WTC11 (cell line): ENCODE results near the gene LYRM2. TPM values are rescaled to one million over a fixed set of nuclear protein-coding genes. Genes with fewer than 3 reads are reported as not detected.

ENCODE experiments used
- ATAC-seq: fragments of 200-7000 bp; cut with Tn5 transposase; 2 replicates; pipeline ENCODE4 v1.10.0; 2021; ENCODE audit warnings: mild to moderate bottlenecking, moderate library complexity
- CTCF ChIA-PET: fragments of 300-600 bp; sonication (Branson Sonifier 250); formaldehyde crosslinking; loops from one replicate; lab custom pipeline; 2021; ENCODE audit warnings: antibody characterized with exemption; lab: Charles Lee
- POLR2A ChIA-PET: fragments of 350-600 bp; sonication (Branson Sonifier 250); formaldehyde crosslinking; loops from one replicate; lab custom pipeline; 2021; ENCODE audit warnings: antibody characterized with exemption; lab: Charles Lee
- DNase-seq: peaks from one replicate; pipeline ENCODE4 v3.0.0; 2021; ENCODE audit warnings: low spot score
- H3K27ac Mint-ChIP-seq: 2 replicates; pipeline ENCODE4 v1.8.0; 2021; ENCODE audit warnings: mixed read lengths
- H3K27me3 Mint-ChIP-seq: 2 replicates; pipeline ENCODE4 v1.8.0; 2021; ENCODE audit warnings: low read depth, mild to moderate bottlenecking, moderate library complexity, mixed read lengths
- H3K36me3 Mint-ChIP-seq: 2 replicates; pipeline ENCODE4 v1.8.0; 2021; ENCODE audit warnings: mixed read lengths
- H3K4me1 Mint-ChIP-seq: 2 replicates; pipeline ENCODE4 v1.8.0; 2022; ENCODE audit warnings: mixed read lengths
- H3K4me3 Mint-ChIP-seq: 2 replicates; pipeline ENCODE4 v1.8.0; 2021; ENCODE audit warnings: mild to moderate bottlenecking, moderate library complexity, mixed read lengths
- H3K9me3 Mint-ChIP-seq: 2 replicates; pipeline ENCODE4 v1.8.0; 2021; ENCODE audit warnings: mixed read lengths
- CBFB ChIP-seq: sonication (generic); formaldehyde crosslinking; IDR thresholded peaks from 2 replicates; pipeline ENCODE4 v1.8.1; 2022; ENCODE audit warnings: mild to moderate bottlenecking, low read depth, missing genetic modification reagents
- CREB1 ChIP-seq: sonication (generic); formaldehyde crosslinking; IDR thresholded peaks from 2 replicates; pipeline ENCODE4 v1.8.0; 2023; ENCODE audit warnings: mild to moderate bottlenecking, missing genetic modification reagents
- FOXJ3 ChIP-seq: sonication (generic); formaldehyde crosslinking; IDR thresholded peaks from 2 replicates; pipeline ENCODE4 v1.9.0; 2021; ENCODE audit warnings: missing genetic modification reagents, mild to moderate bottlenecking, borderline replicate concordance
- FOXP1 ChIP-seq: sonication (generic); formaldehyde crosslinking; IDR thresholded peaks from 2 replicates; pipeline ENCODE4 v1.8.0; 2022; ENCODE audit warnings: missing genetic modification reagents, mild to moderate bottlenecking, moderate library complexity, borderline replicate concordance
- GABPB1 ChIP-seq: sonication (generic); formaldehyde crosslinking; IDR thresholded peaks from 2 replicates; pipeline ENCODE4 v1.8.1; 2023; ENCODE audit warnings: mild to moderate bottlenecking, missing genetic modification reagents
- NFE2L1 ChIP-seq: sonication (generic); formaldehyde crosslinking; IDR thresholded peaks from 2 replicates; pipeline ENCODE4 v1.8.1; 2023; ENCODE audit warnings: missing genetic modification reagents
- NFYB ChIP-seq: sonication (generic); formaldehyde crosslinking; conservative IDR thresholded peaks from 2 replicates; pipeline ENCODE4 v1.8.0; 2022; ENCODE audit warnings: low read depth, missing genetic modification reagents
- RELA ChIP-seq: sonication (generic); formaldehyde crosslinking; IDR thresholded peaks from 2 replicates; pipeline ENCODE4 v1.8.1; 2022; ENCODE audit warnings: missing genetic modification reagents, mild to moderate bottlenecking, borderline replicate concordance
- RORB ChIP-seq: fragments of 250-450 bp; sonication (Bioruptor Pico); IDR thresholded peaks from 2 replicates; pipeline ENCODE4 v1.9.0; 2021; ENCODE audit warnings: mild to moderate bottlenecking
- SMAD4 ChIP-seq: sonication (generic); formaldehyde crosslinking; IDR thresholded peaks from 2 replicates; pipeline ENCODE4 v1.8.0; 2022; ENCODE audit warnings: mild to moderate bottlenecking, missing genetic modification reagents
- TP53 ChIP-seq: sonication (generic); formaldehyde crosslinking; IDR thresholded peaks from 2 replicates; pipeline ENCODE4 v1.8.1; 2023; ENCODE audit warnings: mild to moderate bottlenecking, missing genetic modification reagents
- ZNF138 ChIP-seq: sonication (generic); formaldehyde crosslinking; conservative IDR thresholded peaks from 2 replicates; pipeline ENCODE4 v1.8.1; 2022; ENCODE audit warnings: mild to moderate bottlenecking, moderate library complexity, missing genetic modification reagents
- ZNF232 ChIP-seq: sonication (generic); formaldehyde crosslinking; IDR thresholded peaks from 2 replicates; pipeline ENCODE4 v1.8.0; 2022; ENCODE audit warnings: mild to moderate bottlenecking, missing genetic modification reagents
- ZNF263 ChIP-seq: sonication (generic); formaldehyde crosslinking; IDR thresholded peaks from 2 replicates; pipeline ENCODE4 v1.8.1; 2022; ENCODE audit warnings: low read depth, mild to moderate bottlenecking, moderate library complexity, missing genetic modification reagents
- ZNF281 ChIP-seq: sonication (generic); formaldehyde crosslinking; IDR thresholded peaks from 2 replicates; pipeline ENCODE4 v1.8.0; 2023; ENCODE audit warnings: mild to moderate bottlenecking, missing genetic modification reagents
- ZNF317 ChIP-seq: sonication (generic); formaldehyde crosslinking; IDR thresholded peaks from 2 replicates; pipeline ENCODE4 v1.8.1; 2023; ENCODE audit warnings: low read depth, mild to moderate bottlenecking, moderate library complexity, missing genetic modification reagents, borderline replicate concordance
- ZNF396 ChIP-seq: fragments of 250-450 bp; sonication (Bioruptor Pico); IDR thresholded peaks from 2 replicates; pipeline ENCODE4 v1.8.0; 2021; ENCODE audit warnings: mild to moderate bottlenecking, moderate library complexity, borderline replicate concordance
- ZNF671 ChIP-seq: fragments of 250-450 bp; sonication (Bioruptor Pico); IDR thresholded peaks from 2 replicates; pipeline ENCODE4 v1.8.0; 2021; ENCODE audit warnings: mild to moderate bottlenecking
- total RNA-seq: library from RNA; stranded (reverse); gene quantifications from 3 replicates; pipeline ENCODE4 v1.2.3, GENCODE V29; 2021
- TF ChIP-seq, protein P1 (sequence below): fragments of 200-600 bp; IDR thresholded peaks from 2 replicates; pipeline ENCODE4 v1.8.0; 2022; ENCODE audit warnings: antibody characterized with exemption
- TF ChIP-seq, protein P2 (sequence below): sonication (generic); formaldehyde crosslinking; IDR thresholded peaks from 2 replicates; pipeline ENCODE4 v1.8.0; 2022; ENCODE audit warnings: mild to moderate bottlenecking, missing genetic modification reagents
- TF ChIP-seq, protein P3 (sequence below): sonication (generic); formaldehyde crosslinking; IDR thresholded peaks from 2 replicates; pipeline ENCODE4 v1.8.0; 2022; ENCODE audit warnings: missing genetic modification reagents

Gene LYRM2
- total RNA-seq, 1 experiment from 2014 or later, result 22.2 TPM

DNA sequence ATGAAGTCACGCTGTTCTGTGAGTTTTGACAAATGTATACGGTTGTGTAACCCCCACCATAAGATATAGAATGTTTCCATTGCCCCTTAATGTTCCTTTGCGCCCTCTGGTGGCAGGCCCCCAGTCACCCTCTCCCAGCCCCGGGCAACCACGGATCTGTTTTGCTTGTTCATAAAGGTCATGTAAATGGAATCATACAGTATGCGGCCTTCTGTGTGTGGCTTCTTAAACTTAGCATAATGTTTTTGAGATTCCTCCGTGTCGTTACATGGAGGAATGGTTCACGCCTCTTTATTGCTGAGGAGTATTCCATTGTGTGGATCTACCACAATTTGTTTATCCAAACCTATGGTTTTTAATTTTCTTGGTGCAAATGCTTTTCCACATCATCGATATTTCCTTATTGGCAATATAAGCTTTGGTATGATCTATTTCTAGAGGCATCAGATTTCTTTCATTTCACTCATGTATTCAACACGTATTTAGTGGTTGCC, 28.4 kb downstream of the LYRM2 start:
- no peaks in the 10 kb centered on the region for H3K9me3 Mint-ChIP-seq
- ATAC-seq (peak; percentile 77), DNase-seq (peak; percentile 86)
- no peak overlapping the region for H3K4me3 Mint-ChIP-seq
- no peaks in the 10 kb centered on the region for H3K36me3 Mint-ChIP-seq
- POLR2A ChIA-PET, result no interaction called here
- H3K27me3 Mint-ChIP-seq, result no peaks in the 10 kb centered on the region
- no peak overlapping the region for H3K27ac Mint-ChIP-seq
- CTCF ChIA-PET, result interaction anchor here (0.6 to 5.5 kb wide), 12 partner anchors 14 to 298 kb away, joined by 3 to 61 read pairs (median 5); partner anchors contain the start of gene ANKRD6
- 0 out of 2 replicates have a peak, but pooled peaks cover 2% of the 10 kb centered on the region for H3K4me1 Mint-ChIP-seq
- TF ChIP-seq, protein P1, sequence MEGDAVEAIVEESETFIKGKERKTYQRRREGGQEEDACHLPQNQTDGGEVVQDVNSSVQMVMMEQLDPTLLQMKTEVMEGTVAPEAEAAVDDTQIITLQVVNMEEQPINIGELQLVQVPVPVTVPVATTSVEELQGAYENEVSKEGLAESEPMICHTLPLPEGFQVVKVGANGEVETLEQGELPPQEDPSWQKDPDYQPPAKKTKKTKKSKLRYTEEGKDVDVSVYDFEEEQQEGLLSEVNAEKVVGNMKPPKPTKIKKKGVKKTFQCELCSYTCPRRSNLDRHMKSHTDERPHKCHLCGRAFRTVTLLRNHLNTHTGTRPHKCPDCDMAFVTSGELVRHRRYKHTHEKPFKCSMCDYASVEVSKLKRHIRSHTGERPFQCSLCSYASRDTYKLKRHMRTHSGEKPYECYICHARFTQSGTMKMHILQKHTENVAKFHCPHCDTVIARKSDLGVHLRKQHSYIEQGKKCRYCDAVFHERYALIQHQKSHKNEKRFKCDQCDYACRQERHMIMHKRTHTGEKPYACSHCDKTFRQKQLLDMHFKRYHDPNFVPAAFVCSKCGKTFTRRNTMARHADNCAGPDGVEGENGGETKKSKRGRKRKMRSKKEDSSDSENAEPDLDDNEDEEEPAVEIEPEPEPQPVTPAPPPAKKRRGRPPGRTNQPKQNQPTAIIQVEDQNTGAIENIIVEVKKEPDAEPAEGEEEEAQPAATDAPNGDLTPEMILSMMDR, result peak; percentile 83
- no peak for TF ChIP-seq FOXP1 (CRISPR knock-in tag)
- TF ChIP-seq RORB (CRISPR knock-in tag), result no peak
- TF ChIP-seq NFE2L1 (CRISPR knock-in tag), result no peak
- TF ChIP-seq, protein P2, sequence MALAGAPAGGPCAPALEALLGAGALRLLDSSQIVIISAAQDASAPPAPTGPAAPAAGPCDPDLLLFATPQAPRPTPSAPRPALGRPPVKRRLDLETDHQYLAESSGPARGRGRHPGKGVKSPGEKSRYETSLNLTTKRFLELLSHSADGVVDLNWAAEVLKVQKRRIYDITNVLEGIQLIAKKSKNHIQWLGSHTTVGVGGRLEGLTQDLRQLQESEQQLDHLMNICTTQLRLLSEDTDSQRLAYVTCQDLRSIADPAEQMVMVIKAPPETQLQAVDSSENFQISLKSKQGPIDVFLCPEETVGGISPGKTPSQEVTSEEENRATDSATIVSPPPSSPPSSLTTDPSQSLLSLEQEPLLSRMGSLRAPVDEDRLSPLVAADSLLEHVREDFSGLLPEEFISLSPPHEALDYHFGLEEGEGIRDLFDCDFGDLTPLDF (CRISPR knock-in tag), result no peak
- TF ChIP-seq TP53, result no peak
- TF ChIP-seq CBFB (CRISPR knock-in tag), result no peak
- no peak for TF ChIP-seq ZNF281

- H3K36me3 Mint-ChIP-seq, result no peaks in the 10 kb centered on the region
- no peak overlapping the region for H3K4me3 Mint-ChIP-seq
- H3K27me3 Mint-ChIP-seq, result no peaks in the 10 kb centered on the region
- no peak for ATAC-seq
- 0 out of 2 replicates have a peak, but pooled peaks cover 2% of the 10 kb centered on the region for H3K4me1 Mint-ChIP-seq
- POLR2A ChIA-PET, result no interaction called here
- no peak for DNase-seq
- no peaks in the 10 kb centered on the region for H3K9me3 Mint-ChIP-seq
- H3K27ac Mint-ChIP-seq, result no peak overlapping the region
- CTCF ChIA-PET, result no interaction called here
- TF ChIP-seq, protein P2 (CRISPR knock-in tag), result no peak
- TF ChIP-seq RORB (CRISPR knock-in tag), result no peak
- no peak for TF ChIP-seq ZNF138 (CRISPR knock-in tag)
- TF ChIP-seq GABPB1 (CRISPR knock-in tag), result no peak
- no peak for TF ChIP-seq FOXJ3 (CRISPR knock-in tag)
- TF ChIP-seq ZNF396 (CRISPR knock-in tag), result no peak
- no peak for TF ChIP-seq ZNF671 (CRISPR knock-in tag)
- no peak for TF ChIP-seq ZNF317 (CRISPR knock-in tag)
- TF ChIP-seq NFYB, result no peak
- no peak for TF ChIP-seq SMAD4 (CRISPR knock-in tag)
- no peak for TF ChIP-seq ZNF281
- no peak for TF ChIP-seq ZNF263 (CRISPR knock-in tag)
- TF ChIP-seq, protein P3, sequence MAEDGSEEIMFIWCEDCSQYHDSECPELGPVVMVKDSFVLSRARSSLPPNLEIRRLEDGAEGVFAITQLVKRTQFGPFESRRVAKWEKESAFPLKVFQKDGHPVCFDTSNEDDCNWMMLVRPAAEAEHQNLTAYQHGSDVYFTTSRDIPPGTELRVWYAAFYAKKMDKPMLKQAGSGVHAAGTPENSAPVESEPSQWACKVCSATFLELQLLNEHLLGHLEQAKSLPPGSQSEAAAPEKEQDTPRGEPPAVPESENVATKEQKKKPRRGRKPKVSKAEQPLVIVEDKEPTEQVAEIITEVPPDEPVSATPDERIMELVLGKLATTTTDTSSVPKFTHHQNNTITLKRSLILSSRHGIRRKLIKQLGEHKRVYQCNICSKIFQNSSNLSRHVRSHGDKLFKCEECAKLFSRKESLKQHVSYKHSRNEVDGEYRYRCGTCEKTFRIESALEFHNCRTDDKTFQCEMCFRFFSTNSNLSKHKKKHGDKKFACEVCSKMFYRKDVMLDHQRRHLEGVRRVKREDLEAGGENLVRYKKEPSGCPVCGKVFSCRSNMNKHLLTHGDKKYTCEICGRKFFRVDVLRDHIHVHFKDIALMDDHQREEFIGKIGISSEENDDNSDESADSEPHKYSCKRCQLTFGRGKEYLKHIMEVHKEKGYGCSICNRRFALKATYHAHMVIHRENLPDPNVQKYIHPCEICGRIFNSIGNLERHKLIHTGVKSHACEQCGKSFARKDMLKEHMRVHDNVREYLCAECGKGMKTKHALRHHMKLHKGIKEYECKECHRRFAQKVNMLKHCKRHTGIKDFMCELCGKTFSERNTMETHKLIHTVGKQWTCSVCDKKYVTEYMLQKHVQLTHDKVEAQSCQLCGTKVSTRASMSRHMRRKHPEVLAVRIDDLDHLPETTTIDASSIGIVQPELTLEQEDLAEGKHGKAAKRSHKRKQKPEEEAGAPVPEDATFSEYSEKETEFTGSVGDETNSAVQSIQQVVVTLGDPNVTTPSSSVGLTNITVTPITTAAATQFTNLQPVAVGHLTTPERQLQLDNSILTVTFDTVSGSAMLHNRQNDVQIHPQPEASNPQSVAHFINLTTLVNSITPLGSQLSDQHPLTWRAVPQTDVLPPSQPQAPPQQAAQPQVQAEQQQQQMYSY, result no peak
- no peak for TF ChIP-seq CREB1 (CRISPR knock-in tag)
- TF ChIP-seq ZNF232 (CRISPR knock-in tag), result no peak
- no peak for TF ChIP-seq RELA (CRISPR knock-in tag)
Measured at GRCh38 chr6:89605861-89606260, 32.7 kb downstream of the LYRM2 start.
